Fibroblast of lung (primary cell): ENCODE measurements around the gene SLC6A13.

Source experiments
- CTCF ChIP-seq, 2 donors: IDR thresholded peaks in 1 of 2; conservative IDR thresholded peaks in 1 of 2; 1 replicate in 1 of 2; 2 replicates in 1 of 2; pipeline ENCODE4 v1.5.1; 2011 to 2012; ENCODE audit warnings: low read length in 2 of 2, control low read depth in 1 of 2, inconsistent platforms in 1 of 2, low read depth in 1 of 2, mild to moderate bottlenecking in 1 of 2
- EZH2 ChIP-seq: IDR thresholded peaks from 2 replicates; pipeline ENCODE4 v1.5.1; 2012; ENCODE audit warnings: low read length, control low read depth, mild to moderate bottlenecking; ENCODE audit errors: missing control alignments

GRCh38 chr12:307406-307805 is 44.8 kb upstream of the SLC6A13 start:
- no peak for TF ChIP-seq CTCF (conservative IDR thresholded peaks at IDR 0.05 in 1 of 2, IDR thresholded peaks at IDR 0.05 in 1 of 2; ENCODE audit: low read depth in 1 of 2, low read length in 2 of 2)
- TF ChIP-seq EZH2 = no peak
